Nephron (organoid): ENCODE results near the gene GALT.

ENCODE experiments used
- H3K27ac Mint-ChIP-seq, 3 experiments: 2 replicates each; pipeline ENCODE4 v1.8.0; 2020; ENCODE audit warnings: mixed read lengths in 3 of 3, mild to moderate bottlenecking in 2 of 3, moderate library complexity in 1 of 3
- H3K27me3 Mint-ChIP-seq: 2 replicates; pipeline ENCODE4 v1.8.0; 2021; ENCODE audit warnings: low read depth, mild to moderate bottlenecking, moderate library complexity, mixed read lengths
- H3K36me3 Mint-ChIP-seq: 2 replicates; pipeline ENCODE4 v1.8.0; 2020; ENCODE audit warnings: low read depth, mixed read lengths
- H3K4me1 Mint-ChIP-seq: 2 replicates; pipeline ENCODE4 v1.8.0; 2020; ENCODE audit warnings: mixed read lengths
- H3K4me3 Mint-ChIP-seq, 3 experiments: 2 replicates each; pipeline ENCODE4 v1.8.0; 2020; ENCODE audit warnings: mild to moderate bottlenecking in 3 of 3, mixed read lengths in 3 of 3, moderate library complexity in 2 of 3
- H3K9me3 Mint-ChIP-seq: 2 replicates; pipeline ENCODE4 v1.8.0; 2020; ENCODE audit warnings: mixed read lengths
- TF ChIP-seq, protein P1 (sequence below), 3 experiments: fragments of 200-600 bp; sonication (generic); IDR thresholded peaks; one replicate each; pipeline ENCODE4 v1.5.0; 2021; ENCODE audit warnings: antibody characterized with exemption in 3 of 3; ENCODE audit not compliant: unreplicated experiment in 3 of 3

Gene GALT

DNA sequence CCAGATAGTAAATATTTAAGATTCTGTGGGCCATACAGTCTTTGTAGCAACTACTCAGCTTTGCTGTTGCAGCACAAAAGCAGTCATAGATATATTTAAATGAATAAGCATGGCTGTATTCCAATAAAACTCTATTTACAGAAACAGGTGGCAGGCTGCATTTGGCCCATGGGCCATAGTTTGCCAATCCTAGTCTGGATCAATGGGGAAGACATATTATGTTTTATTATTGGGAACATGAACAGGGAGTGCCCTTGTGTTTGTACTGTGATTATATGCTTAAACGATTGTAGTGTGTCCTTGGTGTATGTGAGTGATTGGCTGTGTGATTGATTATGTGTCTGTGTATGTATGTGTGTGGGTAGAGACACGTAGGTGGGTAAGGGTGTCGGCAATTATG lies 28.0 kb downstream of the GALT start:
- Mint-ChIP-seq H3K27ac (peak overlapping the region in 1 of 3 experiments; percentile 9), H3K27me3 (no peaks in the 10 kb centered on the region), H3K36me3 (peaks cover 19% of the 10 kb centered on the region), H3K9me3 (no peaks in the 10 kb centered on the region), H3K4me1 (peaks cover 19% of the 10 kb centered on the region), H3K4me3 (no peak overlapping the region)
- TF ChIP-seq, protein P1, sequence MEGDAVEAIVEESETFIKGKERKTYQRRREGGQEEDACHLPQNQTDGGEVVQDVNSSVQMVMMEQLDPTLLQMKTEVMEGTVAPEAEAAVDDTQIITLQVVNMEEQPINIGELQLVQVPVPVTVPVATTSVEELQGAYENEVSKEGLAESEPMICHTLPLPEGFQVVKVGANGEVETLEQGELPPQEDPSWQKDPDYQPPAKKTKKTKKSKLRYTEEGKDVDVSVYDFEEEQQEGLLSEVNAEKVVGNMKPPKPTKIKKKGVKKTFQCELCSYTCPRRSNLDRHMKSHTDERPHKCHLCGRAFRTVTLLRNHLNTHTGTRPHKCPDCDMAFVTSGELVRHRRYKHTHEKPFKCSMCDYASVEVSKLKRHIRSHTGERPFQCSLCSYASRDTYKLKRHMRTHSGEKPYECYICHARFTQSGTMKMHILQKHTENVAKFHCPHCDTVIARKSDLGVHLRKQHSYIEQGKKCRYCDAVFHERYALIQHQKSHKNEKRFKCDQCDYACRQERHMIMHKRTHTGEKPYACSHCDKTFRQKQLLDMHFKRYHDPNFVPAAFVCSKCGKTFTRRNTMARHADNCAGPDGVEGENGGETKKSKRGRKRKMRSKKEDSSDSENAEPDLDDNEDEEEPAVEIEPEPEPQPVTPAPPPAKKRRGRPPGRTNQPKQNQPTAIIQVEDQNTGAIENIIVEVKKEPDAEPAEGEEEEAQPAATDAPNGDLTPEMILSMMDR (IDR thresholded peaks at IDR 0.05; ENCODE audit: unreplicated experiment in 3 of 3), result no peak

DNA sequence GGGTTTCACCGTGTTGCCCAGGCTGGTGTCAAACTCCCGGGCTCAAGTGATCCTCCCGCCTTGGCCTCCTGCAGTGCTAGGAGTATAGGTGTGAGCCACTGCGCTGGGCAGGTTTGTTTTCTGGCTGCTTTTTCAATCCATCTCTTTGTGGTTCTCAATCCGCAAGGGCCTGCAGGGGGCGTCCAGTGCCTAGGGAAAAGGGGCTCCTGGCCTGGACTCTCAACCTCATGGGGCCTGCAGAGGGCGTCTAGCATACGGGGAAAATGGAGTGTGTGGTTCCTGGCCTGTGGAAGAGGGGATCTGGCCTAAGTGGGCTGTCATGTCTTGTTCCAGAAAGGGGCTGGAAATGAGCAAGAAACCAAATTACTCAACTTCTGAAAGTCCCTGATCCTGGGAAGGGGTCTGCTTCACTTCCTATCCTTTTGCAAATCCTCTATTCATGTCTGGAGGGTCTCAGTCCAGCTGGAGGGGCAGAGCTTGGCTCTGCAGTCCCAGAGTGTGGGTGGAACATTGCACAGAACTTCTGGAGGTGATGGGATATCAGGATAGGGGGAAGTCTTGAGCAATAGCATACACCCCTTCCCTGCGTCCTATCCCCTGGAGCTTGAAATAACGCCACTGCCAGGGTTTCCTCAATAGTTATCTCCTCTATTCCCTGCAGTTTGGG lies 28.7 kb downstream of the GALT start:
- TF ChIP-seq, protein P1 (IDR thresholded peaks at IDR 0.05; ENCODE audit: unreplicated experiment in 3 of 3), result peak; percentile 62 to 69 (median 67)
- no peaks in the 10 kb centered on the region for H3K27me3 Mint-ChIP-seq

DNA sequence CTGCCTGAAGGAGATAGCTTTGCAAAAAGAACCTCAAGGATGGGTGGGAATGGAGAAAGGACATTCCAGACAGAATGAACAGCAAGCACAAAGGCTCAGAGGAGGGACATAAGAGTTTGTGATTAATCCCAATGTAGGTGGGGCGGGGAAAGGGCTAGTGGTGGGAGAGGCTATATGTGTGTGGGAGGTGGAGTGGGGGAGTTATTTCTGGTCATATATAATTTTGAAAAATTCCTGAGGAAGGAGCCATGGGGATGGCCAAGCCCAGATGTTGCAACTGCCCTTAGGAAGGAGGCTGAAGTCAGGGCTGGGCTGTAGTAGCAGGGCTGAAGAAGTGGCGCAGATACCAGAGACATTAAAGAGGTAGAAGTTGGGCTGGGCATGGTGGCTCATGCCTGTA lies 29.4 kb downstream of the GALT start:
- H3K4me3 Mint-ChIP-seq, result no peak overlapping the region
- H3K27me3 Mint-ChIP-seq, result no peaks in the 10 kb centered on the region
- peaks cover 19% of the 10 kb centered on the region for H3K4me1 Mint-ChIP-seq
- H3K36me3 Mint-ChIP-seq, result peaks cover 13% of the 10 kb centered on the region
- H3K9me3 Mint-ChIP-seq, result no peaks in the 10 kb centered on the region
- TF ChIP-seq, protein P1 (IDR thresholded peaks at IDR 0.05; ENCODE audit: unreplicated experiment in 3 of 3), result no peak
- H3K27ac Mint-ChIP-seq, result peak overlapping the region; percentile 9 to 73 (median 53)

More for the DNA sequence above, 28.7 kb downstream of the GALT start:
- Mint-ChIP-seq H3K9me3 (no peaks in the 10 kb centered on the region), H3K4me1 (peaks cover 19% of the 10 kb centered on the region), H3K27ac (peak overlapping the region; percentile 9 to 83 (median 57)), H3K4me3 (no peak overlapping the region), H3K36me3 (peaks cover 14% of the 10 kb centered on the region)

DNA sequence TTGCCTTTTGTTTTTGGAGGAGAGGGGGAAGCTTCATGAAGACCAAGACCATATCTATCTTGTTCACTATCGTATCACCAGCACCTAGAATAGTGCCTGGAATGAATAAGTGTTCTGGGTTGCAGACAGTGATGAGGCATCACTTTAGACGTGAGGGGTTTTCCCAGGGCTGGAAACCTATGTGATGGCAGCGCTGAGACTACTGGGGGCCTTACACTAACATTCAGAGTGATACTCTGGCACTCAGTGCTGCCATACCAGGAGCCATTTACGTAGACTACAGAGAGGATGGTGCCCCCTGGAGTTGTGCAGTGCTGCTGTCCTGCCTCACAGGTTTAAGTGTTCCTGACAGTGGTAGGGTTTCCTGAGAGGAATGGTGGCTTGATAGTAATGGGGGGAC lies 37.7 kb downstream of the GALT start:
- no peak overlapping the region for H3K4me3 Mint-ChIP-seq
- peaks cover 26% of the 10 kb centered on the region for H3K36me3 Mint-ChIP-seq
- TF ChIP-seq, protein P1 (IDR thresholded peaks at IDR 0.05; ENCODE audit: unreplicated experiment in 3 of 3), result no peak
- no peaks in the 10 kb centered on the region for H3K27me3 Mint-ChIP-seq
- H3K4me1 Mint-ChIP-seq, result no peaks in the 10 kb centered on the region
- no peak overlapping the region for H3K27ac Mint-ChIP-seq
- no peaks in the 10 kb centered on the region for H3K9me3 Mint-ChIP-seq

DNA sequence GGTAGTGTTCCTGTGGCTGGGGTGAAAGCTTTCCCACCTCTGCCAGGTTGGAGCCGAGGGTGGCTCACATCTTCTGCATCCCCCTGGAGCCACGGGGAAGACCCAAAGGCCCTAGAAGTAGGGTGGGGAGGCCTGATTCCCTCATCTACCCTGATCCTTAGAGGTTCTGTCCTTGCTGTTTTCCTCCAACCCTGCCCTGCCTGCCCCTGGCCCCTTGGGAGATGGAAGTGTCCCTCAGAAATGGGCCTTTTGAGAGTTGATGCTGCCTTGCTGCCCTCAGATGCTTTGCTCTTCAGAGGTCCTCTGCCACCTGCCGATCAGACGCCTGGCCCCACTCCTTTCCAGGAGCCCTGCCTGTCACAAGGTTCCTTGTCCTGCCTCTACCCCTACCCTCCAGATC lies 38.3 kb downstream of the GALT start:
- Mint-ChIP-seq H3K9me3 (no peaks in the 10 kb centered on the region), H3K4me1 (no peaks in the 10 kb centered on the region), H3K27me3 (no peaks in the 10 kb centered on the region), H3K4me3 (no peak overlapping the region), H3K27ac (no peak overlapping the region), H3K36me3 (peaks cover 26% of the 10 kb centered on the region)
- TF ChIP-seq, protein P1 (IDR thresholded peaks at IDR 0.05; ENCODE audit: unreplicated experiment in 3 of 3), result no peak

DNA sequence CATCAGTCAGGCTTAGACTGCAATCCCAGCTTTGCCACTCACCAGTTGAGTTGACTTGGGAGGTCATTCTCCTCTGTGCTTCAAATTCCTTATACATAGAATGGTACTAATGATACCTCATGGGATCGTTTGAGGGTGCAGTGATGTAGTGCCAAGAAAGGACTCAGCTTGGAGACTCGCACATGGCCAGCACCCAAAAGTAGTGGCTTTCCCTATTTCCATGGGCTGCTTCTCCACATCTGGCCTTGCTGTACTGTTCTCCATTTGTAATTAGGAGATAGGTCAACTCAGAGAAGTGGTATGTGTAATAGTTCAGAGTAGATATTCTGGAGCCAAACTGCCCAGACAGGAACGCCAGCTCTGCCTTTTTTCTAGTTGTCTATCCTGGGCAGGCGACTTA lies 39.1 kb downstream of the GALT start:
- Mint-ChIP-seq H3K27me3 (no peaks in the 10 kb centered on the region), H3K4me1 (no peaks in the 10 kb centered on the region), H3K4me3 (no peak overlapping the region), H3K36me3 (peaks cover 26% of the 10 kb centered on the region), H3K27ac (no peak overlapping the region), H3K9me3 (no peaks in the 10 kb centered on the region)
- TF ChIP-seq, protein P1 (IDR thresholded peaks at IDR 0.05; ENCODE audit: unreplicated experiment in 3 of 3), result no peak
